AG04449 (cell line): ENCODE results near the gene ADAMTSL4.

Source experiments
- CTCF ChIA-PET: fragments of 350-600 bp; formaldehyde crosslinking; extraction: SDS; loops from one replicate; lab custom pipeline; 2021; ENCODE audit warnings: antibody characterized with exemption; lab: Yijun Ruan, JAX
- POLR2A ChIA-PET: fragments of 400-600, 350-600 bp; formaldehyde crosslinking; extraction: SDS; loops from one replicate; lab custom pipeline; 2020; ENCODE audit warnings: antibody characterized with exemption, inconsistent platforms; lab: Yijun Ruan, JAX
- DNase-seq: peaks from one replicate; pipeline ENCODE4 v3.0.0-alpha.2; 2010; ENCODE audit warnings: low read depth, low spot score
- H3K4me3 ChIP-seq: 2 replicates; pipeline ENCODE4 v1.5.1; 2011; ENCODE audit warnings: low read depth, mild to moderate bottlenecking, control low read depth, low read length
- TF ChIP-seq, protein P1 (sequence below): IDR thresholded peaks from one replicate; pipeline ENCODE4 v1.5.1; 2011; ENCODE audit warnings: mild to moderate bottlenecking, moderate library complexity, low read length, control low read depth, inconsistent platforms; ENCODE audit not compliant: insufficient read depth; ENCODE audit errors: missing control alignments

Gene ADAMTSL4

DNA sequence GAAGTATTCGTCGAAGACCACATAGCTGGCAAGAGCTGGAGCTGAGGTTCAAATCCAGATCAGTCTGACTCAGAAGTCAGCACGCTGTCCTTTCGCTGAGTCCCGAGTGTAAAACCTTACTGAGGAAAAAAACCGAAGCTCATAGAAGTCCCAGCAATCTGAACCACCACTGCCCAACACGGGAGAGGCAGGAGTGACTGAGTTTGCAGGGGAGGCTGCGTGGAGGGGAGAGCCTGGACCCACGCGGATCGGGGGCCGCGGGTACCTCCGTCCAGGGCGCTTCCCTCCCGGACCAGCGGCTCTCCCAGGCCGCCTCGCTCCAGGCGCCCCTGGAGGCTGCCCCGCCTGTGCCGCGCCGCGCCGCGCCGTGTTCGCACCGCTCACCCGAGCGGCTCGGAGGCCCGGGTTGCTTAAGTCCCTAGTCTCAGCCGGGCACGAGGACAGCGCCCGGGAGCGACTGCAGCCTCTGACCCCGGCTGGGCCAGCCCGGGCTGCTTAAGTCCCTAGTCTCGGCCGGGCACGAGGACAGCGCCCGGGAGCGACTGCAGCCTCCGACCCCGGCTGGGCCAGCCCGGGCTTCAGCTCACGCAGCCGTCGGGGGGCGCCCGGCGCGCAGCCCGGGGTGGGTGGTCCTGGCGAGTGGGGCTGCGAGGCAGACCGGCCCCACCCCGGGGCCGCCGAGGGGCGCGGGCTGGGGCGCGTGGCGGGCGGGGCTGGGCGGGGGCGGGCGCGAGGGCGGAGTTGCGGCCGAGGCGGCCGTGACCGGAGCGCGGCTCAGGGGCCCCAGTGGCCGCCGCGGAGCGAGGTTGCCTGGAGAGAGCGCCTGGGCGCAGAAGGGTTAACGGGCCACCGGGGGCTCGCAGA lies at the start of gene ADAMTSL4:
Gene ADAMTSL4, plus strand, starts transcription at position 777 of the 864 bp plus-strand sequence. CDS start 2,881 bp downstream, outside the sequence.
- POLR2A ChIA-PET: interaction anchor here (0.7 to 1.1 kb wide), 3 partner anchors 13 to 20 kb away, joined by 3 read pairs; no protein-coding TSS in a partner anchor
- TF ChIP-seq, protein P1, sequence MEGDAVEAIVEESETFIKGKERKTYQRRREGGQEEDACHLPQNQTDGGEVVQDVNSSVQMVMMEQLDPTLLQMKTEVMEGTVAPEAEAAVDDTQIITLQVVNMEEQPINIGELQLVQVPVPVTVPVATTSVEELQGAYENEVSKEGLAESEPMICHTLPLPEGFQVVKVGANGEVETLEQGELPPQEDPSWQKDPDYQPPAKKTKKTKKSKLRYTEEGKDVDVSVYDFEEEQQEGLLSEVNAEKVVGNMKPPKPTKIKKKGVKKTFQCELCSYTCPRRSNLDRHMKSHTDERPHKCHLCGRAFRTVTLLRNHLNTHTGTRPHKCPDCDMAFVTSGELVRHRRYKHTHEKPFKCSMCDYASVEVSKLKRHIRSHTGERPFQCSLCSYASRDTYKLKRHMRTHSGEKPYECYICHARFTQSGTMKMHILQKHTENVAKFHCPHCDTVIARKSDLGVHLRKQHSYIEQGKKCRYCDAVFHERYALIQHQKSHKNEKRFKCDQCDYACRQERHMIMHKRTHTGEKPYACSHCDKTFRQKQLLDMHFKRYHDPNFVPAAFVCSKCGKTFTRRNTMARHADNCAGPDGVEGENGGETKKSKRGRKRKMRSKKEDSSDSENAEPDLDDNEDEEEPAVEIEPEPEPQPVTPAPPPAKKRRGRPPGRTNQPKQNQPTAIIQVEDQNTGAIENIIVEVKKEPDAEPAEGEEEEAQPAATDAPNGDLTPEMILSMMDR: no peak
- no peak for DNase-seq
- peak within 1 kb of the TSS; percentile 60 for H3K4me3 ChIP-seq
- CTCF ChIA-PET: interaction anchor here (0.6 to 13.4 kb wide), 7 partner anchors 11 to 457 kb away, joined by 3 to 133 read pairs (median 4); partner anchors contain the start of gene MINDY1

DNA sequence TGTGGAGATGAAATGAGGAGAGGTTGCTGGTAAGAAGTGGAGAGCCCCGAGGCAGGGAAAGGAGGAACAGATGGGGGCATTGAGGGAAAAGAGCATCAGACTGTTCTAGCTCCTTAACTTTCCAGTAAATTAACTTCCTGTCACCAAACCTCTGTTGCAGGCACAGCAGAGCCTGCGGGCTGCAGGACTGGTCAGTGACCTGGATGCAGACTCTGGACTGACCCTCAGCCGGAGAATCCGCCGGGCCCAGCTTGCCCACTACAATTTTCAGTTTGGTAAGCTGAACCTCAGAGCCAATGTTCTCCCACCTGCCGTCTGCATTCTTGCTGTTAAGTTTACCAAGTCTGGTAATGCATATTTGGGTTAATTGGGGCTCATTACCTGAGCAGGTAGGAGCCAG lies 43.8 kb upstream of the ADAMTSL4 start:
- DNase-seq: no peak
- ChIA-PET POLR2A (no interaction called here), CTCF (interaction anchor here (0.8 to 1.0 kb wide), 2 partner anchors 10 to 13 kb away, joined by 3 read pairs; partner anchors contain the start of gene FALEC)
- TF ChIP-seq, protein P1: no peak
- H3K4me3 ChIP-seq: no peak overlapping the region

DNA sequence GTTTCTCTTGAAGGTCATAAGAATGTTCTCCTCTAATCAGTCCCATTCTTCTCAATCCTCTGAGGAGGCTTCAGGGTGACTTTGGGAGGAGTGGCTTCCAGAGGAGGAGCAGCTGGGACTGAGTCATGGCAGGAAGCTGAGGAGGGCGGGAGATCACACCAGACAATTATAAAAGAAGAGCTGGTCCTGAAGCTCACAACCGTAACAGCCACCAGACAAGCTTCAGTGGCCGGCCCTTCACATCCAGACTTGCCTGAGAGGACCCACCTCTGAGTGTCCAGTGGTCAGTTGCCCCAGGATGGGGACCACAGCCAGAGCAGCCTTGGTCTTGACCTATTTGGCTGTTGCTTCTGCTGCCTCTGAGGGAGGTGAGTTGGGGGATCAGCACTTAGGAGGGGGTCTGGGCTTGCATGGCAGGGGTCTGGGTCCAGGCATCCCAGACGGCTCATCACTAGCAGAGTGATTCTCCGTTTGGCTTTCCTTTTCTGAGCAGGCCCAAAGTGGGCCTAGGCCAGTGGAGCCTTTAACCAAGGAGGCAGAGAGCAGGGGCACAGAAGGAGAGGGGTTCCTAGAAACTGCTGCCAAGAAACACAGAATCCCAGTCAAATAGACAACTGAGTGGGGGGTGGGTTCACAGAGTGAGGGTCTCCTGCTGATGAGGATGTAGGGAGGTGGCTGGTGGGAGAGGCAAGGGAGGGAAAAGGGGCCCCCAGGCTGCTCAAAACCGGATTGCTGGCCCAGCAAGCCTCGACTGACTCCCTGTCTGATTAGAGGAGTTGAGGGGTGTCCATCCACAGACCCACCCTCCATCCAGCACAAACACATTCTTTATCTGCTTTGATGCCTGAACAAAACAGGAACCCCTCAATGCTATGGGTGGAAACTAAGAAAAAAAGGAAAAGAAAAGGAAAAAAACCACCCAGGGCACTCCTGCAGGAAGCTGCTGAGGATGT lies 41.0 kb upstream of the ADAMTSL4 start, which contains the start of gene ECM1:
Gene ECM1, plus strand, starts transcription at position 198 of the 953 bp plus-strand sequence. Its CDS starts 101 bp downstream, at position 299.
- POLR2A ChIA-PET: interaction anchor here (0.6 to 1.6 kb wide), 8 partner anchors 10 to 167 kb away, joined by 3 to 10 read pairs (median 4); partner anchors contain the start of gene MCL1

DNA sequence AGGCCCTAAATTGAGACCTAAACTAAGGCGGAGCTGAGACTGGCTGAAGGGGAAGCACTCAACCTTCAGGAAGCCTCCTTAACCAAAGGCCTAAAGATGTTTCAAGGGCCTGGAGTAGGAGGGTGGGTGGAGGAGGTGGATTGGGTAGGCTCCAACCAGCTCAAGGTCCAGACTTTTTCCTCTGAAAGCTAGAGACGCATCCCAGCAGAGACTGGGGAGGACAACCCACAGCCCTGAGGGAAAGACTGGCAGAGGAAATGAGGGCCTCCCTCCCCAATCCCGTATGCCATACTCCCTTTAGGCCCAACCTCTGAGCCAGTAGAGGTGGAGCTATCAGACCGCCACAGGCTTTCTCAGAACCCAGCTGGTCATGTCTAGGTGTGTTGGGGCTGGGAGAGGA lies 40.2 kb upstream of the ADAMTSL4 start:
- POLR2A ChIA-PET: interaction anchor here (0.6 to 0.9 kb wide), 2 partner anchors 70 to 168 kb away, joined by 3 to 4 read pairs; partner anchors contain the start of gene MCL1
- DNase-seq: no peak
- peak overlapping the region; percentile 64 for H3K4me3 ChIP-seq
- CTCF ChIA-PET: interaction anchor here (0.9 to 2.4 kb wide), 5 partner anchors 24 to 486 kb away, joined by 3 to 15 read pairs (median 5); no protein-coding TSS in a partner anchor
- TF ChIP-seq, protein P1: no peak

More for the DNA sequence above, 41.0 kb upstream of the ADAMTSL4 start, which contains the start of gene ECM1:
- CTCF ChIA-PET: interaction anchor here (0.7 to 2.4 kb wide), 7 partner anchors 24 to 487 kb away, joined by 3 to 15 read pairs (median 3); no protein-coding TSS in a partner anchor
- no peak for DNase-seq
- TF ChIP-seq, protein P1: no peak
- H3K4me3 ChIP-seq: peak within 1 kb of the TSS; percentile 64

DNA sequence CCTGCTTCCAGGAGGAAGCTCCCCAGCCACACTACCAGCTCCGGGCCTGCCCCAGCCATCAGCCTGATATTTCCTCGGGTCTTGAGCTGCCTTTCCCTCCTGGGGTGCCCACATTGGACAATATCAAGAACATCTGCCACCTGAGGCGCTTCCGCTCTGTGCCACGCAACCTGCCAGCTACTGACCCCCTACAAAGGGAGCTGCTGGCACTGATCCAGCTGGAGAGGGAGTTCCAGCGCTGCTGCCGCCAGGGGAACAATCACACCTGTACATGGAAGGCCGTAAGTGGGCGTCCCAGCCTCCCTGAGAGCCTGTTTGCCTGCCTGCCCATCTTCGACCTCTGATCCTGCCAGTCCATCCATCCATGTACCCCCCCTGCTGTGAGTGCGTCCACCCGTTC lies 37.7 kb upstream of the ADAMTSL4 start:
- CTCF ChIA-PET: interaction anchor here (1.0 to 11.8 kb wide), 4 partner anchors 22 to 256 kb away, joined by 3 to 160 read pairs (median 4); no protein-coding TSS in a partner anchor
- TF ChIP-seq, protein P1: no peak
- DNase-seq: no peak
- POLR2A ChIA-PET: no interaction called here
- no peak overlapping the region for H3K4me3 ChIP-seq
